GM12865 (cell line): ENCODE measurements around the gene TK1.
"Not testable (repeated sequence)": the region's sequence is repeated elsewhere in the genome, so short reads cannot be mapped to it uniquely, and the experiment has no call there.

Experiments
- DNase-seq: peaks from one replicate; pipeline ENCODE4 v3.0.0; 2010; ENCODE audit warnings: low read depth
- H3K4me3 ChIP-seq: 2 replicates; pipeline ENCODE4 v1.5.1; 2011; ENCODE audit warnings: mild to moderate bottlenecking, low read depth, low read length, control low read depth
- CTCF ChIP-seq: IDR thresholded peaks from 2 replicates; pipeline ENCODE4 v1.5.1; 2011; ENCODE audit warnings: low read length, control low read depth, low read depth, inconsistent platforms; ENCODE audit not compliant: insufficient read depth; ENCODE audit errors: missing control alignments

Gene TK1

GRCh38 chr17:78172249-78173051, 14.4 kb downstream of the TK1 start:
- DNase-seq = peak; percentile 40
- no peak for TF ChIP-seq CTCF
- peak overlapping the region; percentile 40 for H3K4me3 ChIP-seq

GRCh38 chr17:78171591-78172248, 15.1 kb downstream of the TK1 start:
- not testable (repeated sequence) for DNase-seq
- H3K4me3 ChIP-seq = peak overlapping the region; percentile 40

GRCh38 chr17:78170692-78171590, 15.9 kb downstream of the TK1 start:
- H3K4me3 ChIP-seq = peak overlapping the region; percentile 40
- TF ChIP-seq CTCF = no peak
- no peak for DNase-seq

GRCh38 chr17:78168903-78169793, 17.7 kb downstream of the TK1 start:
- TF ChIP-seq CTCF = no peak
- H3K4me3 ChIP-seq = peak overlapping the region; percentile 69
- peak; percentile 83 for DNase-seq

GRCh38 chr17:78168242-78168902, 18.5 kb downstream of the TK1 start, which contains the start of gene SYNGR2:
SYNGR2 (plus strand) TSS chr17:78168581; CDS start chr17:78168617, 36 bp downstream.
- DNase-seq = peak; percentile 93
- TF ChIP-seq CTCF = no peak
- peak within 1 kb of the TSS; percentile 69 for H3K4me3 ChIP-seq

GRCh38 chr17:78166416-78166815, 20.4 kb downstream of the TK1 start:
- no peak for TF ChIP-seq CTCF
- DNase-seq = no peak
- no peak overlapping the region for H3K4me3 ChIP-seq
